GM18870 (cell line): ENCODE results near the gene SSPN.

Source experiments
- ATAC-seq: cut with Tn5 transposase; IDR thresholded peaks from one replicate; pipeline ENCODE4 v1.9.1; 2021; ENCODE audit warnings: moderate library complexity; ENCODE audit not compliant: unreplicated experiment

Gene SSPN

DNA sequence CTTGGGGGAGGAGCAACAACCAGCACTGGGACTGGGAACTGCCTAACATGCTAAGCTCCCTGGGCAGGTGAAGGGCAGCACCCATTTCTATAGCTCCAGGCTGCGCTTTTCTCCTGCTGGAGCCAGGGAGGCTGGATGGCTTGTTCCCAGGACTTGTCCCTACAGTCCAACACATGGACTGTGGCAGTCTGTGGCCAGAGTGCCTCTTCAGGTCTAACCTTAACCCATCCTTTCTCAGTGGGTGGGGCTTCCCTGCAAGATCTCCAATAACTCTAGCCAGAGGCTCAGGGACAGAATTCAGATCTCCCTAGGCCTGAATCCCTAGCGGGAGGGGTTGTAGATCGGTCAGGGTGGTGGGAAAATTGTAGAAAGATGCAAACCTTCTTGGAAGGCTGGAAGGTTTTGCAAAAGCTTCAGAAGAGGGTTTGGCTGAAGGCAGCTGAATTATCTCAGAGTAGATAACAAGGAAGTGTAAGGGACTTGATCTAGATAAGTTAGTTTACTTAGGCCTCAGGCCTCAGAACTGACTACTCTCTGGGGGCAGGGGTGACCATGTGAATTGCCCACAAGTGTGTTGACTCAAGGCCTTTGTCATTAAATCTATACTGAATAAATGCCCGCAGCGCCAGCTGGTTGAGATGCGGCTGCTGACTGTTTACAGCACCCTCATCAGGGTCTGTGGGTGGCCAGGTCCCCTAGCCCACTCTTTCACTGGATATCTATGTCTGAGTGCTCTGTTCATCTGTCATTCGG lies 60.7 kb downstream of the SSPN start:
- ATAC-seq, result no peak

DNA sequence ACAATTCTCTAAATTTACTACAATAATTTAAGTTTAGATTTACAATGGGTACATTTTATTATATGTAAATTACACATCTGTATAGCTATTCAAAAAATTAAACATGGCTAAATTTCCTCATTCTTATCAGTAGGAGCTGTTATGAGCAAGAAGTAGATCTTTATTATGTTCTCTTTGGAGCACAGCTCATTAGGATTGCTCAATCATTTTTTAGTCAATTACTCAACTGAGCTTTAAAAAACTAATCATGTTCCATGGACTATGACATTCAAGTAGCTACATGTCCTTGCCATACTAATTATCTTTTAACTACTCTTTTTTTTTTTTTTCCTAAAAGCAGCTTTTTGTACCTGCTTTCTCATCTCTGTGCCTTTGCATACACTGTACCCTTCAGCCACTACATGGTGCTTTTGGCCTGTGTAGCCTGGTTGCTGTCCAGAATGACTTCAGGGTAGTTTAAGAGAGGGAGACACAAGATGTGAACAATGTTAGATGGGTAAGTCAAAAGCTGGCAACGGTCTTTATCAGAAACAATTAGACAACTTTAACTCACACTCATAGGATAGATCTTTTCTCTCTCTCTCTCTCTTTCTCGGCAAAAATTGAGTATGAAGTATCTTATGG lies 69.0 kb downstream of the SSPN start:
- ATAC-seq, result no peak

DNA sequence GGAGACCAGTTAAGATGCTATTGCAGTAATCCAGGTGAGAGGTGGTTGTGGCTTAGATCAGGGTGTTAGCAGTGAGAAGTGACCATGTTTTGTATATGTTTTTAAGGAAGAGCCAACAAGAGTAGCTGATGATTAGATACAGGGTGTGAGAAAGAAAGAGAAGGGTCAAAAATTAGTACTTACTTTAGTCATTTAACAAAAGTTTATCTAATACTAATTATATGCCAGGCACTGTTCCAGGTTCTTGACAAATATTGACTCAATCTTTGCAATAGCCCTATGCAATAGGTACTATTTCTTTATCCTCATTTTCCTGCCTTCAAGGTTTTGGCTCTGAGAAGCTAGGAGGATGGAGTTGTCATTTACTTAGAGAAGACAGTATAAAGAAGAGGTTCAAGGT lies 70.2 kb downstream of the SSPN start:
- ATAC-seq, result no peak

DNA sequence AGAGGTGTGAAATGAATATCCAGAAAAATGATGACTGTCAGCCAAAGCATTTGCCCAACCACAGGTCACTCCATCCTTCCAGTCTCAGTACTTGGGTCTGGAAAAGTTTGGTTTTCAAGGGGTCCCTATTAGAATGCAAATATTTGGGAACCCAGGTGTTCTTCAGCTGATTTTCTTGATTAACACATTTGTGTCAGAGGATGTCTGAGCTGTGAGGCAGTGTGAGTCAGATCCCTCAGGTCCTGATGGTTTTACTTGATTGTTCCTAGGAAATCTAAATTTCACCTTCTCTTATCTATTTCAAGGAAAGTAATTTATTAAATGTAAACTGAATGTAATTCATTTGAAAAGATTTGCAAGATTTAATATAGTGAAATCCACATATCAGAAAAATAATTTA lies 71.5 kb downstream of the SSPN start:
- no peak for ATAC-seq

DNA sequence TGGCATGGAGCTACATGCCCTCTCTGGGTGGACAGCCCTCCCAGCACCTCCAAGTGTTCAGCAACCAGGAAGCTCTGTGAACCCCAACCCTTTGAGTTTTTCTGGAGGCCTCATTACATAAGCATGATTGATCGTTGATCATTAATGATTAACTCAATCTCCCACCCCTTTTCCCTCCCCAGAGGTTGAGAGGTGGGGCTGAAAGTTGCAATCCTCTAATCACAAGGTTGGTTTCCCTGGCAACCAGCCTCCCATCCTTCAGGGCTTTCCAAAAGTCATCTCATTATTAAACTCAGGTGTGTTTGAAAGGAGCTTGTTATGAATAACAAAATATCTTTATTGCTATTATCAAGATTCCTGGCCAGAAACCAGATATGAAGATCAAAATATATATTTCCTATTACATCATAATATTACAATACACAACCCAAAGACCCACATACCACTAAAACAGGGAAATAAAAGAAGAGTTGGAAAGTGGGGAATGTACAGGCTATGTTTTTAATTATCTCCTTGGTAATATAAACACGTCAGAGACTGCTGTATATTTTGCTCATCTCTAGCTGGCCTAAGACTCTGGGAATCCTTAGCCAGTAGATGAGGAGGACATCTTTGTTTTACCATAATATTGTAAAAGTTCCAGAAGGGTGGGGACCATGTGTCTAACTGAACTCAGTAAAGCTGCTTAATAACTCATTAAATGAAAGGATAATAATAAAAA lies 73.6 kb downstream of the SSPN start:
- no peak for ATAC-seq

DNA sequence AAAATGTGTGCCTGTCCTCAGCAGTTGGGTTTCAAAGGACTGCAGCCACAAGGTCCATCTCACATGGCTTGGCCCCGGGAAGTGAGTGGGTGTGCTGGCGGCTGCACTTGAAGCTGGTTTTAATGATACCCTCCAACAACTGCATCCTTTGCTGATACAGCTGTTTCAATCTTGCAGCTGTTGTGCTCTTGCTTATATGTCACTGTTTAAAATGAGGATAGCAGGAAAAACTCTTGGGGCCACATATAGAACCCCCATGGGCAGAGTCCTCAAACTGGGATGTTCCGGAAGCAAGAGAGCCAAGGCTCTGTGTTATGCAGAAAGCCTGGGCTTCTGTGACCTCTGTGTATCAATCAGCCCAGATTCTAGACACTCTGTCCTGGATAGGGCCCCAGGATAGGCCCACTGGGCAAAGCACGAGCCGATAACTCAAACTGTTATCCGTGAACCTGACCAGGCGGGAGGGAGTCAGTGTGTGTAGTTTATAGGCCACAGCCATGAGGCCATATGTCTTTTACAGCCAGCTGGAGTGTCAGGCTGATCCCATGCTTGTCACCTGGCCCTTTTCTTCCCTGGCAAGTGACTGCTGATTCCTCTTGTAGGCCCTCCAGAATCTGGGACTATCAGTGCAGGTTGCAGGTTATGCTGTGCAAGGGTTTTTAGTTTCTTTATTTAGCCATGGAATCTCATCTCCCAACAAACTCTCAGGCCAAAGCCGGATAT lies 74.3 kb downstream of the SSPN start:
- ATAC-seq, result no peak

DNA sequence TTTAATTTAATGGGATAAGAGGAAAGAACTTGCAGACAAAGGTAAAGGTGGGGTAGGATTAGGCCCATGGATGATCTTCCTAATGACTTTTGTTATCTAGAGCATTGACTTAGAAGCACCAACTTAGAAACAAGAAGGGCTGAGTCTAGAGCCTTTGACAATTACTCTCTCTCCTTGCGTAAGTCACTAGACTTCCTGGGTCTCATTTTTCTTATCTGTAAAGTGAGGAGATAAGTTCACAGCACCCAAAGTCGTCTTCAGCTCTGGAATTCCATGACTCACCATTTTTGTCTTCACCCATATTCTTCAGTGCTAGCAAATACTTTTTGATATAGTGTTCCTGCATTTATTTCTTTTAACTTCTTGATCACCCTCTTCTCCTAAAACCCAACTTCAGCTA lies 75.7 kb downstream of the SSPN start:
- ATAC-seq, result no peak

DNA sequence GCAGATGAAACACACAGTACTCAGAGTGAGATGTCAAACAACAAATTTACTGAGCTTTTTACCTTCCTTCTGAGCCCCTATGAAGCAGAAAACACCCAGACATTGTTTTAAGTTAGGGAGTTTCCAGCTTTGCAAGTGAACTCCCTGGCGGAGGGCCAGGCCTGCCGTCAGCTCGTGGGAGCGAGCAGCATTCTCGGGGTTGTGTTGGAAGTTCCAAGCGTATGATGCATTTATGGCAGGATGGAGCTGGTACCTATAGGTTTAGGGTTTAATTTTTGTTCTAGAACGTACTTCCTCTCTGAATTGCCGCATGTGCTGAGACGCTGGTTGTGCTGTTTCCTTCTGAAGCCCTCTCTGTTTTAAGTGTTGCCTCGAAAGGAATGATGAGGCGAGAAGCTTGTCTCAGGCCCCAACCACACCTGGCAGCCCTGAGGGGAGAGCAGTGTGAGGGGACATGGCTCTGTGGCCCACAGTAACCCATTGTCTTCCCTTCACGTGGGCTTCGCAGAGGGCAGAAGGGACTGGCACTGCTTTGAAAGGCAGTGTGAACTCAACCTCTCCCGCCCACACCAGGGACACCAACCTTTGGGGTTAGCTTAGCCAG lies 76.6 kb downstream of the SSPN start:
- no peak for ATAC-seq

DNA sequence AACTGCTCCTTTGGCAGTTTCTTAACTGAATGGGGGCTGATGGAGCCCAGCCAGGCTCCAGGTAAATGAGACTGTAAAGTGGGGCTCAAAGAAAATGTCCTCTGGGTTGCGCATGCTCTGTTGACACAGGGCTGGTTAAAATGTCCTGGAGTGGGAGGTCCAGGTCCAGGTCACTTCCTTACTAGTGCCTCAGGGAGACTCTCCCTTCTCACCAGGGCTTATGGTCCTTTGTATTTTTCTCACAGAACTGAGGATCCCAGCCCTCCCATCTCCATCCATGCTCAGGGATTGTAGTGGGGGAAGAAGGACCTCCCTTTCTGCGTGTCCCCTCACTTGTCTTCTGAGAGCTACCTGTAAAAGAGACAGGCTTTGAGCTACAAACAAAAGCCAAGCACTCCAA lies 77.5 kb downstream of the SSPN start:
- no peak for ATAC-seq

DNA sequence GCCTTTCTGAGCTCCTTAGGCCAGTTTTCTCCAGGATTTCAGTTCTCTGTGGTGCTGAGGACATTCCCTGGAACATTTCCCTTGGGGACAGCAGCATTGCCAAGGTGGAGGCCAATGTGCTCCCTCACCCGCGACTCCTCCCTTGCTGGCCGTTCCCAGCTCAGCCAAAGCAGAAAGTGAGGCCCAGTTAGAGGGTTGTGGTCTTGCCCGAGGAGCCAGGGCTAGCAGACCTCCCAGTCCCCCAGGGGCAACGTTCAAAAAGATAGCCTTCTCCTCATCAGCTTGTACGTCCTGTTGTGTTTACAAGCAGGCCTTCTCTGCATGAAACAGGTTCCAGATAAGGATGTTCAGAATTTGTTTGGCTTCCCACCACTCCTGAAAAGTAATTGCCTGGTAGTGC lies 78.4 kb downstream of the SSPN start:
- ATAC-seq, result no peak

DNA sequence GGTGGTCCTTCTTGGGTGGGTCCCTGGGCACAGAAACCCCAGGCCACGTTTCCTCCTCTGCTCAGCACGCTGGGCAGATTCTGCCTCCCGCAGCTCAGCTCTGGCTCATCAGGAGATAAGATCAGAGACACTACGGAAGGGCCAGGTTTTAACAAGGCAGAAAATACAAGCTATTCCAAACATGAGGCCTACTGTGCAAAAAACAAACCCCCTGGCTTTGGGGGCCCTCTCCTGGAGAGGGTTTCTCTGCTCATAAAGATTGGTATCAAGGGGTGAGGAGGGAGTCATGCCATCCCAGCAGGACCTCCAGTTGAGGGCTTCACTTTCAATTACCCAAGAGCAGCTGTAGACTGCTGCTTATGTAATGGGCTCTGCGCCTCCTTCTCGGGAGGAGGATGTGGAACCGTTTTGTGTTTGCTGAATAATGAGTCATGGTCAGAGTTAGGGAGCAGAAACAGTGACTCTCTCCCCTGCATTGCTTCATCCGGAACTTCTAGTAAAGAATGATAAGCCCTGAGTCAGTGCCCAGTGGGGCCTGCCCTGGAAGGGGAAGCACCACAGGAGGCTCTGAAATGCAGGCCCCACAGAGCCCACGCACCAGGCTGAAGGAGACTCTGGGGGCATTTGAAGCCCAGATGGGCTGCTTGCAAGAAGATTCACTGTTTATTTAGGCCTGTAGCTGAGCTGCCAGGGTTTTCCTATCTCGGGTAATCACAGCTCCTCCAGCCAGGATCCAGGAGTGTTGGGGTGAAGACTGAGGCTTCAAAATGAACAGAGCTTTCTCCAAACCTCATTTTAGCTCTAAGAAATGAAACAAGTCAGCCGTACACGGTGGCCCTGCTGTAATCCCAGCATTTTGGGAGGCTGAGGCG lies 79.3 kb downstream of the SSPN start:
- ATAC-seq, result peak; percentile 95

DNA sequence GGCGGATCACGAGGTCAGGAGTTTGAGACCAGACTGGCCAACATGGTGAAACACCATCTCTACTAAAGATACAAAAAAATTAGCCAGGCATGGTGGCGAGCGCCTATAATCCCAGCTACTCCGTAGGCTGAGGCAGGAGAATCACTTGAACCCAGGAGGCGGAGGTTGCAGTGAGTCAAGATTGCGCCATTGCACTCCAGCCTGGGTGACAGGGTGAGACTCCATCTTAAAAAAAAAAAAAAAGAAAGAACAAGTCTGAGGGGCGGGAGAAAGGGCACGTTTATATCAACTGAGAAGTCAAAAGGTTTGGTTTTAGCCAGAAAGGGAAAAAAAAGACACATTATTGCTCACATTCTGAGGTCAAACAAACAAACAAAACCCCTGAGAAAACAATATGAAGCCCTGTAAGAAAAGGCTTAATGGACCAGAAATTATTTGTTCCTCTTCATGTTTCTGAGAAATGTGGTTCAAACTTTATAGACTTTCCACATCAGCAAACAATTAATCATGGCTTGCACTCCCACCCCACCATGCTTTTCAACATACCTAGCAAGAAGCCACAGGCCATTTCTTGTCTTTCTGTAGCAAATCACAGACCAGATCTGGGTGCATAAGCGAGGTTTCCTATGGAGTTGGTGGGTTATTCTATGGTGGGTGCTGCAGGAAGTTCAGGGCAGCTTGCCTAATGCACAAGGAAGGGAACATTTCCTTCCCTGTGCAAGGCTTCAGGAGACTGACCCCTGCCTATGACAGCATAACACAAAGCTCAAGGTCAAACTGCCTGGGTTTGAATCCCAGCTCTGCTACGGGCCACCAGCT lies 80.1 kb downstream of the SSPN start:
- no peak for ATAC-seq

DNA sequence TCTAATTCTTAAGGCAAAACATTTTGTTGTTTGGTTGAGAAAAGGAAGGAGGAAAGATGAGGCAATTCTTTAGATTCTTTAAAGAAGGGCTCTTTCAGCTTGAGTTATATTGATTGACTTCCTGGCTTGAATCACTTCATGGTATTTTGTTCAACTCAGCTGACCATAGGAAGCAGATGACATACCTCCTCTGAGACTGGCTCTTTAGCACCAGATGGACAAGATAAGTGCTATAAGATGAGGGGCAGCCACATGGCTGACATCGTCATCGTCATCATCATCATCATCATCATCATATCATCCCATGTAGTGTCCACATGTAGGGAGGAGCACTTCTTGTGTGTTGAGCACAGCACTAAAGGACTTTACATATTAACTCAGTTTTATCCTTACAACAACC lies 81.3 kb downstream of the SSPN start:
- no peak for ATAC-seq

DNA sequence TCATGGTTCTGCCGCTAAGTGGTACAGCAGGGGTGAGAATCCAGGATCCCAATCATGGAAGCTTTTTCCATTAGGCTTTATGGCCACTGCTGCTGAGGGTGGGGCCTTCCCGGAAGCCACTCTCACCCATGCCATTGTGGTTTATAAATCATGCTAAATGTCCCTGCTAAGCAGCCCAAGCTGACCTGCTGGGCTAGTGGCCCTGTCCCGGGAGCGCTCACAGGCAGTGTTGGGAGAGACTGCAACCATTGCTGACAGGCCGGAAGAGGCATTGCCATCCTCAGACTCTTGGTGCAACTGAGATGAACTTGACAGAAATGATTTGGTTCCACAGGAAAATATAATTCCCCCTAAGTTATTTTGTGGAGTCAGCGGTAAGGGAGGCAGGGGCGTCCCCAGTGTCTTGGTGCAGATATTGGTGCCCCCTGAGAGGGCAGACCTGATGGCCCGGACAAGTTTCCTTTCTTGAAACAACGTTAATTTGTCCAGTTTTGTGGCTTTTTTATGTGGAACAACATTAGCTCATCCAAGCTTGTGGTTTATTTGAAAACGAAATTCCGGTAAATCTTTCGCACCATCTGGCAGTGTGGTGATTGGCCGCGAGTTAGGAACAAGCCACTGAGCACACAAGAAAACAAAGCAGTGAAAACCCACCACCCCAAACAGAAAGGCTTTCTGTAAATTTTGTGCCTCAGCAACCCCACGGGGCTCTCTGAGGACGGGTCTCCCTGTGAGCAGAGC lies 82.3 kb downstream of the SSPN start:
- ATAC-seq, result no peak

DNA sequence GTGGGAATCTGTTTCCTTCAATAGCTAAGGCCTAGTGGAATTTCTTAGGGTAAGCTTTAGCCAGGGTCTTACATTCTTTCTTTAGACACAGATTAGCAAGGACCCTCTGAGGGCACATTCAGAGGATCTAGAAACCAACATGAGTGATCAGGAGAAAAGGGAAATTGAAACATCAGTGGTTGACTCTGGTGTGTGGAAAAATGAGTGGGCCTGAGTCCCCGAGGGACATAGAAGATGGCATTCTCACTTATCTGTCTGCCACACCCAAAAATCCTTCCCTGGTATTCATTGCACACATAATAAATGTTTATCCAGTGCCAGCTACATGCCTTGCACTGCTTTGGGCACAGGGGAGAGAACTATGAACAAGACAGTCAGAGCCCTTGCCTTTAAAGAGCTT lies 82.9 kb downstream of the SSPN start:
- no peak for ATAC-seq

DNA sequence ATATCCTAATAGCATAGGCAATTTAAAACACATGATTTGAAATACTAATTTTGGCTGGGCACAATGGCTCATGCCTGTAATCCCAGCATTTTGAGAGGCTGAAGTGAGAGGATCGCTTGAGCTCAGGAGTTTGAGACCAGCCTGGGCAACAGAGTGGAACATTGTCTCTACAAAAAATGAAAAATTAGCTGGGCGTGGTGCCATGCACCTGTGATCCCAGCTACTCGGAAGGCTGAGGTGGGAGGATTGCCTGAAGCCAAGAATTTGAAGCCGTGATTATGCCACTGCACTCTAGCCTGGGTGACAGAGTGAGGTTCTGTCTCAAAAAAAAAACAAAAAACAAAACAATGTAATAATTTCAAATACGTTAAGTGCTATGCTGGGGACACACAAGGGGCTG lies 83.3 kb downstream of the SSPN start:
- ATAC-seq, result no peak

DNA sequence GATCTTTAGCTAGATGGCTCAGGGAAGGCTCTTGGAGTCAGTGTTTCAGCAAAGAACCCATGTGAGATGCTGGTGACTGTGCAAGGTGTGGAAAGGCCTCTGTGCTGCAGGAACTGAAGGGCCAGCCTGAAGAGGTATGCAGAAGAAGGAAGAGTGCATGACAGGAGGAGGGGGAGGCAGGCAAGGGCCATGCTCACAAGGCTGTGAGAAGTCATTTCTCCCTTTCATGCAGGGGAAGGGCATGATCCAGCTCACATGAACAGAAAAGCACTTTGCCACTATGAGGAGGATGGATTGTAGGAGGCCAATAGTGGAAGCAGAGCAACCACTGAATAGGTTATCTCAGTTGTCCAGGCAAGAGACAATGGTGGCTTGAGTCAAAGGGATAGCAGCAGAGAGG lies 83.7 kb downstream of the SSPN start:
- no peak for ATAC-seq

DNA sequence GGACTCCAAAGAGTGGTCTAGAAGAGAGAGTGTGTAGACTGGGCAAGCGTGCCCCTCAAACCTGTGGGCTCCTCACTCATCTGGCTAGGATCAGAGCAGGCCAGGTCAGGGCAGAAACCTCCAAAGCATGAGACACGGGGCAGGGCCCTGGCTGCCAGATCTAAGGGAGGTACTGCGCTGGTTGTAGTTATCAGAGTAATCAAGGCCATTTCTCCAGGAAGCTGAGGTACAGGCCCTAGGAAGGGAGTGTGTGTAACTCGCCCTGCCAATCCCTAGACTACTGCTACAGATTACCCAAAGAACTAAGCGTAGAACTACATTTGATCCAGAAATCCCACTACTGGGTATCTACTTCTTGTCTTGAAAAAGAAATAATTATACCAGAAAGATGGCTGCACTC lies 84.5 kb downstream of the SSPN start:
- ATAC-seq, result no peak

DNA sequence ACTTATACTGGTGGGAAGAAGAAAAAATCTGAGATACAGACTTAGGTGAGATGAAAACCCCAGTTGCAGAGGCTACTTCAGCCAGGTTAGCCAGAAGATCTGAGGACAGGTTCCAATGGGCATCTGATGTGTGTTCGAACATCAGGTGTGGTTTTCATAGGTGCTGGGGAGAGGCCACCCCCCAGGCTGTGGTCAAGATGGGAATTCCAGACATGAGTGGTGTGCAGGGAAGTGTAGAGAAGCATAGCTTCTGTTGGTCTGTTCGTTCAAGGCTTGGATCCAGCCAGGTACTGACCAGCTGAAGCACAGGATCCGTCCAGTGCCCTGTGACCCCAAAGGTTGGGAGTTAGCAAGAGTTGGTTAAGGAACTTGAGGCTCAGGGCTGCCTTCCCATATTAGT lies 85.5 kb downstream of the SSPN start:
- no peak for ATAC-seq
